ENCODE measurements around the gene NEUROG2. TPM values are rescaled to one million over a fixed set of nuclear protein-coding genes. Genes with fewer than 3 reads are reported as not detected.
"Not testable (repeated sequence)": the region's sequence is repeated elsewhere in the genome, so short reads cannot be mapped to it uniquely, and the experiment has no call there.

NEUROG2 gene
- total RNA-seq, 1 experiment from 2014 or later = not detected

- Histone ChIP-seq H3K79me1 (ENCODE audit: insufficient read depth, low read depth, low read length, poor library complexity, severe bottlenecking) (no peaks in the 10 kb centered on the region), H3K4me1 (ENCODE audit: insufficient read depth, low read length) (no peaks in the 10 kb centered on the region), H3K4me2 (ENCODE audit: insufficient read depth, insufficient read length, low read length) (no peak overlapping the region), H3K56ac (ENCODE audit: insufficient read length, low read depth, low read length) (no peak overlapping the region), H3K9me3 (ENCODE audit: control insufficient read depth, low read depth, low read length) (no peaks in the 10 kb centered on the region), H3K79me2 (ENCODE audit: insufficient read depth, low read length) (no peaks in the 10 kb centered on the region), H3K23ac (ENCODE audit: insufficient read length, low read depth, low read length) (no peak overlapping the region), H3T11ph (ENCODE audit: low read length) (no peak overlapping the region), H3K9ac (ENCODE audit: extremely low read depth, insufficient read length, low read length) (no peak overlapping the region), H4K91ac (ENCODE audit: insufficient read length, low read depth, low read length) (no peak overlapping the region), H3K27me3 (ENCODE audit: insufficient read depth, low read length) (no peaks in the 10 kb centered on the region), H3K14ac (ENCODE audit: insufficient read depth, low read length) (no peak overlapping the region), H2BK120ac (ENCODE audit: low read depth, low read length, poor library complexity, severe bottlenecking) (no peak overlapping the region), H3K27ac (ENCODE audit: insufficient read length, low read depth, low read length) (no peak overlapping the region), H2AFZ (ENCODE audit: low read length) (no peak overlapping the region), H3K4ac (ENCODE audit: low read depth, low read length) (no peak overlapping the region), H3K23me2 (ENCODE audit: insufficient read length, low read depth, low read length, poor library complexity, severe bottlenecking) (no peaks in the 10 kb centered on the region), H3K18ac (ENCODE audit: insufficient read length, low read depth, low read length) (no peak overlapping the region), H4K8ac (replicated peaks; ENCODE audit: insufficient read length, low read depth, low read length) (no peak overlapping the region), H2BK20ac (ENCODE audit: low read depth, low read length, poor library complexity, severe bottlenecking) (no peak overlapping the region), H2AK5ac (ENCODE audit: insufficient read length, low read length) (no peak overlapping the region), H4K5ac (ENCODE audit: insufficient read length, low read depth, low read length) (no peak overlapping the region), H2BK5ac (ENCODE audit: insufficient read length, low read length) (no peak overlapping the region), H4K20me1 (ENCODE audit: control insufficient read depth, insufficient read depth, insufficient read length) (no peaks in the 10 kb centered on the region), H2BK15ac (ENCODE audit: low read depth, low read length) (no peak overlapping the region), H2BK12ac (ENCODE audit: insufficient read length, low read depth, low read length) (no peak overlapping the region)
- Mint-ChIP-seq H3K4me3 (no peak overlapping the region), H3K36me3 (ENCODE audit: insufficient read depth in 1 of 3, low read depth in 3 of 3) (peaks cover 14 to 31% (median 22%) of the 10 kb centered on the region in 3 experiments), H3K27ac (no peak overlapping the region), H3K9me3 (peaks cover 34 to 43% of the 10 kb centered on the region in 2 experiments), H3K27me3 (ENCODE audit: low read depth) (peaks cover 8% of the 10 kb centered on the region), H3K4me1 (0 out of 4 replicates have a peak, but pooled peaks cover 0 to 2% of the 10 kb centered on the region in 2 experiments)
- WGBS (ENCODE audit: extremely low coverage, insufficient read length, low lambda C conversion rate) = no CpG with 5 or more reads among the region's 7 CpGs
- no peak for DNase-seq
- TF ChIP-seq, protein P1, sequence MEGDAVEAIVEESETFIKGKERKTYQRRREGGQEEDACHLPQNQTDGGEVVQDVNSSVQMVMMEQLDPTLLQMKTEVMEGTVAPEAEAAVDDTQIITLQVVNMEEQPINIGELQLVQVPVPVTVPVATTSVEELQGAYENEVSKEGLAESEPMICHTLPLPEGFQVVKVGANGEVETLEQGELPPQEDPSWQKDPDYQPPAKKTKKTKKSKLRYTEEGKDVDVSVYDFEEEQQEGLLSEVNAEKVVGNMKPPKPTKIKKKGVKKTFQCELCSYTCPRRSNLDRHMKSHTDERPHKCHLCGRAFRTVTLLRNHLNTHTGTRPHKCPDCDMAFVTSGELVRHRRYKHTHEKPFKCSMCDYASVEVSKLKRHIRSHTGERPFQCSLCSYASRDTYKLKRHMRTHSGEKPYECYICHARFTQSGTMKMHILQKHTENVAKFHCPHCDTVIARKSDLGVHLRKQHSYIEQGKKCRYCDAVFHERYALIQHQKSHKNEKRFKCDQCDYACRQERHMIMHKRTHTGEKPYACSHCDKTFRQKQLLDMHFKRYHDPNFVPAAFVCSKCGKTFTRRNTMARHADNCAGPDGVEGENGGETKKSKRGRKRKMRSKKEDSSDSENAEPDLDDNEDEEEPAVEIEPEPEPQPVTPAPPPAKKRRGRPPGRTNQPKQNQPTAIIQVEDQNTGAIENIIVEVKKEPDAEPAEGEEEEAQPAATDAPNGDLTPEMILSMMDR (conservative IDR thresholded peaks at IDR 0.05) = no peak
Measured at GRCh38 chr4:112492321-112492720, 23.7 kb downstream of the NEUROG2 start.

DNA sequence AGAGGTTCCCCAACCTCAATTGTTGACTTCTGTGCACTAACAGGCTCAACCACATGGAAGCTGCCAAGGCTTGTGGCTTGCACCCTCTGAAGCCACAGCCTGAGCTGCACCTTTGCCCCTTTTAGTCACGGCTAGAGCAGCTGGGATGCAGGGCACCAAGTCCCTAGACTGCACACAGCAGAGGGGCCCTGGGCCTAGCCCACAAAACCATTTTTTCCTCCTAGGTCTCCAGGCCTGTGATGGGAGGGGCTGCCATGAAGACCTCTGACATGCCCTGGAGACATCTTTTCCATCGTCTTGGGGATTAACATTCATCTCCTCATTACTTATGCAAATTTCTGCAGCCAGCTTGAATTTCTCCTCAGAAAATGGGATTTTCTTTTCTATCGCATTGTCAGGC is 25.2 kb downstream of the NEUROG2 start:
- H3K27ac Mint-ChIP-seq, H3K4me1 Mint-ChIP-seq: not testable (repeated sequence)
- WGBS (ENCODE audit: extremely low coverage, insufficient read length, low lambda C conversion rate) = no CpG with 5 or more reads among the region's 3 CpGs

More for the DNA sequence above, 25.2 kb downstream of the NEUROG2 start:
- not testable (repeated sequence) for H3K79me2 ChIP-seq (ENCODE audit: insufficient read depth, low read length); H2BK120ac ChIP-seq (ENCODE audit: low read depth, low read length, poor library complexity, severe bottlenecking); H3K27me3 Mint-ChIP-seq (ENCODE audit: low read depth); H4K5ac ChIP-seq (ENCODE audit: insufficient read length, low read depth, low read length); H2AFZ ChIP-seq (ENCODE audit: low read length); H3K56ac ChIP-seq (ENCODE audit: insufficient read length, low read depth, low read length); H3K4me3 Mint-ChIP-seq; H4K8ac ChIP-seq (replicated peaks; ENCODE audit: insufficient read length, low read depth, low read length); H3K4me2 ChIP-seq (ENCODE audit: insufficient read depth, insufficient read length, low read length); H2BK5ac ChIP-seq (ENCODE audit: insufficient read length, low read length); H3K4ac ChIP-seq (ENCODE audit: low read depth, low read length); H3K23ac ChIP-seq (ENCODE audit: insufficient read length, low read depth, low read length); H4K91ac ChIP-seq (ENCODE audit: insufficient read length, low read depth, low read length); H2BK20ac ChIP-seq (ENCODE audit: low read depth, low read length, poor library complexity, severe bottlenecking); H3K9ac ChIP-seq (ENCODE audit: extremely low read depth, insufficient read length, low read length); H2BK15ac ChIP-seq (ENCODE audit: low read depth, low read length); H3T11ph ChIP-seq (ENCODE audit: low read length); H3K79me1 ChIP-seq (ENCODE audit: insufficient read depth, low read depth, low read length, poor library complexity, severe bottlenecking); H3K9me3 ChIP-seq (ENCODE audit: control insufficient read depth, low read depth, low read length); H3K4me1 ChIP-seq (ENCODE audit: insufficient read depth, low read length); H2AK5ac ChIP-seq (ENCODE audit: insufficient read length, low read length); H3K18ac ChIP-seq (ENCODE audit: insufficient read length, low read depth, low read length); H3K23me2 ChIP-seq (ENCODE audit: insufficient read length, low read depth, low read length, poor library complexity, severe bottlenecking); H3K14ac ChIP-seq (ENCODE audit: insufficient read depth, low read length); DNase-seq; H3K27ac ChIP-seq (ENCODE audit: insufficient read length, low read depth, low read length); H3K27me3 ChIP-seq (ENCODE audit: insufficient read depth, low read length); H2BK12ac ChIP-seq (ENCODE audit: insufficient read length, low read depth, low read length); H4K20me1 ChIP-seq (ENCODE audit: control insufficient read depth, insufficient read depth, insufficient read length)
- H3K9me3 Mint-ChIP-seq = peaks cover 34 to 43% of the 10 kb centered on the region in 2 experiments
- peaks cover 14 to 31% (median 22%) of the 10 kb centered on the region in 3 experiments for H3K36me3 Mint-ChIP-seq (ENCODE audit: insufficient read depth in 1 of 3, low read depth in 3 of 3)
